HG02763 (cell line): ENCODE results near the gene DCLK1.

ENCODE experiments used
- ATAC-seq: cut with Tn5 transposase; IDR thresholded peaks from one replicate; pipeline ENCODE4 v1.9.1; 2021; ENCODE audit warnings: mild to moderate bottlenecking, moderate library complexity; ENCODE audit not compliant: unreplicated experiment

Gene DCLK1

GRCh38 chr13:35722458-35723052, 408.6 kb downstream of the DCLK1 start:
- no peak for ATAC-seq

DNA sequence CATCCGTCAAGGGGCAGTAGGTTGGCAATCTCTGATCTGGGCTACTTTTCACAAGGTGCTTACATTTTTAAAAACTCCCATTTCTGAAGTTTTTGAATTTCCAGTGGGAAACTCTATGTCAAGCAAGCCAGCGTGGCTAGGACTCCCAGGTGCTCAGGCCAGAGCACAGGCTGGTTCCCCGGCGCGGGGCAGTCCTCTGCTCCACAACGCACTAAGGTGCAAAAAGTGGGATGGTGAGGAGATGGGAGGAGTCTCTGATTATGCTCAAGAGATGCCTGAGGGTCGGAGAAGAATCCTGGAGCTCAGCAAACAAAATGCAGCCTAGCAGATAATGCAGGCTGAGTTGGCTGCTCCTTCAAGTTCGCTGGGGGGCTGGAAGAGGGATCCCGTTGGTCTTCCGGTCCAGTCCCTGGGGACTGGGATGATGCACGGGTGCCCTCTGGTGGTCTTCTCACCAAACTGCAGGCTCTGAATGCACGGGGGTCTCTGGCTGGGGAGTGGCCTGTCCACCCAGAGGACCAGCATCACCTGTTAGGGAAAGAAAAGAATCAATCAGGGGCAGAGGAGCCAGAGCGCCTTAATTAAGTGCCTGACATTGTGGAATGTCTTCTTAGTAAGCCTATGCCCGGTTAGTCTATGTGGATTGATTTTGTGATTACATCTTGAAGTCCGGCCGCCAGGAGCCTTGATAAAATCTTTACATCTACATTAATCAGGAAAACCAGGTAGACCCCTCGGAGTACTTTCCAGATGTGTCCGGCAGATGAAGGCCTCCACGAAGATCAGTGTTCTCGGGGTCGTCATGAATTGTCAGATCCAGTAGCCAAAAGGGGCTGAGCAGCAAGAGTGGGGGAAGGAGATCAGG, 410.3 kb downstream of the DCLK1 start:
- no peak for ATAC-seq

GRCh38 chr13:35720290-35720689, 410.9 kb downstream of the DCLK1 start:
- no peak for ATAC-seq
